ENCODE data around the gene PODXL.

GRCh38 chr7:131557652-131558385 is 1.4 kb upstream of the PODXL start:
- TF ChIP-seq ZNF558 (tag by site-specific recombination; IDR thresholded peaks at IDR 0.05) (no peak), HIC1 (tag by site-specific recombination; IDR thresholded peaks at IDR 0.05) (no peak), ZNF324 (tag by site-specific recombination; IDR thresholded peaks at IDR 0.05) (no peak)
- TF ChIP-seq, protein P1, sequence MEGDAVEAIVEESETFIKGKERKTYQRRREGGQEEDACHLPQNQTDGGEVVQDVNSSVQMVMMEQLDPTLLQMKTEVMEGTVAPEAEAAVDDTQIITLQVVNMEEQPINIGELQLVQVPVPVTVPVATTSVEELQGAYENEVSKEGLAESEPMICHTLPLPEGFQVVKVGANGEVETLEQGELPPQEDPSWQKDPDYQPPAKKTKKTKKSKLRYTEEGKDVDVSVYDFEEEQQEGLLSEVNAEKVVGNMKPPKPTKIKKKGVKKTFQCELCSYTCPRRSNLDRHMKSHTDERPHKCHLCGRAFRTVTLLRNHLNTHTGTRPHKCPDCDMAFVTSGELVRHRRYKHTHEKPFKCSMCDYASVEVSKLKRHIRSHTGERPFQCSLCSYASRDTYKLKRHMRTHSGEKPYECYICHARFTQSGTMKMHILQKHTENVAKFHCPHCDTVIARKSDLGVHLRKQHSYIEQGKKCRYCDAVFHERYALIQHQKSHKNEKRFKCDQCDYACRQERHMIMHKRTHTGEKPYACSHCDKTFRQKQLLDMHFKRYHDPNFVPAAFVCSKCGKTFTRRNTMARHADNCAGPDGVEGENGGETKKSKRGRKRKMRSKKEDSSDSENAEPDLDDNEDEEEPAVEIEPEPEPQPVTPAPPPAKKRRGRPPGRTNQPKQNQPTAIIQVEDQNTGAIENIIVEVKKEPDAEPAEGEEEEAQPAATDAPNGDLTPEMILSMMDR (tag by site-specific recombination; IDR thresholded peaks at IDR 0.05): no peak
